HepG2 (cell line): ENCODE data around the gene TTC28. TPM values are rescaled to one million over a fixed set of nuclear protein-coding genes. Genes with fewer than 3 reads are reported as not detected.
A peak's percentile ranks its signal among the peaks of the same experiment; 100 is the strongest.

Experiments used
- CENPX ChIP-seq: sonication (generic); formaldehyde crosslinking; IDR thresholded peaks from 2 replicates; pipeline ENCODE4 v1.9.0; 2021; ENCODE audit warnings: mild to moderate bottlenecking, missing genetic modification reagents, moderate library complexity
- EEA1 ChIP-seq: sonication (generic); formaldehyde crosslinking; IDR thresholded peaks from 2 replicates; pipeline ENCODE4 v1.5.1; 2020; ENCODE audit warnings: mild to moderate bottlenecking, missing genetic modification reagents, borderline replicate concordance
- EP300 ChIP-seq, 3 experiments: sonication (generic) in 1 of 3; formaldehyde crosslinking in 1 of 3; IDR thresholded peaks; 2 replicates each; pipeline versions ENCODE4 v1.5.1 to v1.6.1; 2011 to 2020; ENCODE audit warnings: low read depth in 2 of 3, low read length in 2 of 3, borderline replicate concordance in 1 of 3, improper control_type of control experiment in 1 of 3, mild to moderate bottlenecking in 1 of 3, missing genetic modification reagents in 1 of 3, moderate library complexity in 1 of 3
- ETV6 ChIP-seq: sonication (generic); formaldehyde crosslinking; conservative IDR thresholded peaks from 2 replicates; pipeline ENCODE4 v1.4.0; 2020; ENCODE audit warnings: missing genetic modification reagents
- EZH2 ChIP-seq: conservative IDR thresholded peaks from 2 replicates; pipeline ENCODE4 v1.6.1; 2012; ENCODE audit warnings: mild to moderate bottlenecking, low read depth, low read length, moderate library complexity
- HHEX ChIP-seq: IDR thresholded peaks from 2 replicates; pipeline ENCODE4 v1.6.1; 2016; ENCODE audit warnings: control low read depth
- NPAS2 ChIP-seq: sonication (generic); formaldehyde crosslinking; IDR thresholded peaks from 2 replicates; pipeline ENCODE4 v1.8.0; 2022; ENCODE audit warnings: mild to moderate bottlenecking, missing genetic modification reagents, borderline replicate concordance
- PHB2 ChIP-seq: fragments of 450-650 bp; IDR thresholded peaks from 2 replicates; pipeline ENCODE4 v1.6.1; 2018; ENCODE audit not compliant: partially characterized antibody
- PHF5A ChIP-seq: IDR thresholded peaks from one replicate; pipeline ENCODE4 v1.6.1; 2018; ENCODE audit warnings: low read depth, missing genetic modification reagents; ENCODE audit not compliant: unreplicated experiment
- REPIN1 ChIP-seq: sonication (generic); formaldehyde crosslinking; IDR thresholded peaks from 2 replicates; pipeline ENCODE4 v1.8.0; 2022; ENCODE audit warnings: missing genetic modification reagents, low read depth, mild to moderate bottlenecking, borderline replicate concordance
- RXRB ChIP-seq: IDR thresholded peaks from 2 replicates; pipeline ENCODE4 v1.6.1; 2016; ENCODE audit warnings: borderline replicate concordance, missing genetic modification reagents, missing compliant biosample characterization
- SIX4 ChIP-seq: sonication (generic); formaldehyde crosslinking; IDR thresholded peaks from 2 replicates; pipeline ENCODE4 v1.4.0; 2020; ENCODE audit warnings: missing genetic modification reagents
- ZNF317 ChIP-seq: sonication (generic); formaldehyde crosslinking; IDR thresholded peaks from 2 replicates; pipeline ENCODE4 v1.5.0; 2020; ENCODE audit warnings: mild to moderate bottlenecking, missing genetic modification reagents
- ZNF329 ChIP-seq: sonication (generic); formaldehyde crosslinking; IDR thresholded peaks from 2 replicates; pipeline ENCODE4 v1.9.0; 2021; ENCODE audit warnings: low read depth, mild to moderate bottlenecking, missing genetic modification reagents
- polyA plus RNA-seq, 8 experiments: library from polyadenylated mRNA; depleted of rRNA in 3 of 8; stranded (reverse) in 7 of 8; unstranded in 1 of 8; fragments of >200 nt; fragmentation: Illumina TruSeq in 4 of 8; extraction: Trizol in 4 of 8; gene quantifications; 2 replicates each; pipeline versions ENCODE4 v1.2.1 to v1.2.3, GENCODE V29; 2011 to 2016; ENCODE audit warnings: low read depth in 4 of 8, missing spikeins in 1 of 8, mixed read lengths in 1 of 8; ENCODE audit not compliant: insufficient read depth in 1 of 8
- total RNA-seq, 5 experiments: library from RNA; depleted of rRNA; stranded (reverse); fragments of >200 nt; fragmentation: Illumina TruSeq; extraction: Trizol; gene quantifications; 2 replicates each; pipeline ENCODE4 v1.2.3, GENCODE V29; 2016; ENCODE audit warnings: low read depth in 1 of 5
- TF ChIP-seq, protein P1 (sequence below): sonication (generic); formaldehyde crosslinking; IDR thresholded peaks from 2 replicates; pipeline ENCODE4 v1.8.1; 2023; ENCODE audit warnings: mild to moderate bottlenecking, missing genetic modification reagents, borderline replicate concordance
- TF ChIP-seq, protein P2 (sequence below): sonication (generic); formaldehyde crosslinking; IDR thresholded peaks from 2 replicates; pipeline ENCODE4 v1.4.0; 2020; ENCODE audit warnings: missing genetic modification reagents
- TF ChIP-seq, protein P3 (sequence below): fragments of 450-650 bp; IDR thresholded peaks from 2 replicates; pipeline ENCODE4 v1.6.1; 2016
- TF ChIP-seq, protein P4 (sequence below): sonication (generic); formaldehyde crosslinking; IDR thresholded peaks from 2 replicates; pipeline ENCODE4 v1.4.0; 2020; ENCODE audit warnings: missing genetic modification reagents
- TF ChIP-seq, protein P5 (sequence below): sonication (generic); formaldehyde crosslinking; conservative IDR thresholded peaks from 2 replicates; pipeline ENCODE4 v1.4.0; 2020; ENCODE audit warnings: missing genetic modification reagents

The TTC28 gene
- total and polyA plus RNA-seq, 2 of the 13 experiments (the other 11 are each of a cell fraction or from before 2014, with no cell fraction given), result 4.2 to 13.1 TPM

DNA sequence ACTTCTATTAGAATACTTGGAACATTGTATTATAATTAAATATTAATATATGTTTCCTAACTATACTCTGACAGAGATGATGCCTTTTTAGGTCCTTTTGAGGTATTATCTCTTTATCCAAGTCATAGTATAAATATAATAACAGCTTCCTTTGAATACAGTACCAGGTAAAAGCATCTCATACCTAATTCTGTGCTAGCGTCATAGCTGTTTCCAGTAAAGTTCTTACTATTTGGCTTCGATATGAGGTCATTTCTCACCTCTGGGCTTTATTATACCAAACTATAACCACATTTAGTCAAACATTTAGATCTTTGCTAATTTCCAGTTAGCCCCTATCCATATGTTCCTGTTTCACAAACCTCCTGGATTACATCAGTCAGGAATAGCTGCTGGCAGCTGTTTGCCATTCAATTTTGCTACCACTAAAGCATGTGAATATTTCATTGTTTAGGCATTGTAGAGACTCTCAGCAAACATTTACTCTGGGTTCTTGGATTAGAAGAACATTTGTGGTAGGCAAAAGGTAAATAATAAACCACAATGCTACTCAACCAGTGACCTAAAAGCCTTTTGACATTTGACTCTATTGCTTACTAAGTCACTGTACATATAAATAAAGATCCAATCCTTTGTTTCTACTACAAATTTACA is 255.1 kb downstream of the TTC28 start (continued):
- TF ChIP-seq ETV6 (CRISPR knock-in tag), result no peak
- no peak for TF ChIP-seq EZH2
- TF ChIP-seq, protein P1, sequence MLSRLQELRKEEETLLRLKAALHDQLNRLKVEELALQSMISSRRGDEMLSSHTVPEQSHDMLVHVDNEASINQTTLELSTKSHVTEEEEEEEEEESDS (CRISPR knock-in tag), result no peak
- TF ChIP-seq RXRB (CRISPR knock-in tag), result peak; percentile 25; the same call in 1 of the 2 replicates
- TF ChIP-seq REPIN1 (CRISPR knock-in tag), result no peak
- peak in 1 of 2 experiments; percentile 43; a peak in 1 of 4 replicates for TF ChIP-seq EP300 (IDR thresholded peaks at IDR 0.05; ENCODE audit: low read depth in 2 of 2, low read length in 2 of 2)
- TF ChIP-seq EP300 (CRISPR knock-in tag; IDR thresholded peaks at IDR 0.05; ENCODE audit: borderline replicate concordance), result no peak
- TF ChIP-seq PHB2, result no peak
- no peak for TF ChIP-seq ZNF317 (CRISPR knock-in tag)
- no peak for TF ChIP-seq CENPX
- TF ChIP-seq ZNF329 (CRISPR knock-in tag), result no peak
- no peak for TF ChIP-seq NPAS2
- TF ChIP-seq HHEX (CRISPR knock-in tag), result peak; percentile 96
- TF ChIP-seq, protein P2, sequence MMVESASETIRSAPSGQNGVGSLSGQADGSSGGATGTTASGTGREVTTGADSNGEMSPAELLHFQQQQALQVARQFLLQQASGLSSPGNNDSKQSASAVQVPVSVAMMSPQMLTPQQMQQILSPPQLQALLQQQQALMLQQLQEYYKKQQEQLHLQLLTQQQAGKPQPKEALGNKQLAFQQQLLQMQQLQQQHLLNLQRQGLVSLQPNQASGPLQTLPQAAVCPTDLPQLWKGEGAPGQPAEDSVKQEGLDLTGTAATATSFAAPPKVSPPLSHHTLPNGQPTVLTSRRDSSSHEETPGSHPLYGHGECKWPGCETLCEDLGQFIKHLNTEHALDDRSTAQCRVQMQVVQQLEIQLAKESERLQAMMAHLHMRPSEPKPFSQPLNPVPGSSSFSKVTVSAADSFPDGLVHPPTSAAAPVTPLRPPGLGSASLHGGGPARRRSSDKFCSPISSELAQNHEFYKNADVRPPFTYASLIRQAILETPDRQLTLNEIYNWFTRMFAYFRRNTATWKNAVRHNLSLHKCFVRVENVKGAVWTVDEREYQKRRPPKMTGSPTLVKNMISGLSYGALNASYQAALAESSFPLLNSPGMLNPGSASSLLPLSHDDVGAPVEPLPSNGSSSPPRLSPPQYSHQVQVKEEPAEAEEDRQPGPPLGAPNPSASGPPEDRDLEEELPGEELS, result peak; percentile 71
- no peak for TF ChIP-seq EEA1 (CRISPR knock-in tag)
- peak; percentile 52; the same call in 1 of the 2 replicates for TF ChIP-seq SIX4 (CRISPR knock-in tag)
- TF ChIP-seq, protein P3, sequence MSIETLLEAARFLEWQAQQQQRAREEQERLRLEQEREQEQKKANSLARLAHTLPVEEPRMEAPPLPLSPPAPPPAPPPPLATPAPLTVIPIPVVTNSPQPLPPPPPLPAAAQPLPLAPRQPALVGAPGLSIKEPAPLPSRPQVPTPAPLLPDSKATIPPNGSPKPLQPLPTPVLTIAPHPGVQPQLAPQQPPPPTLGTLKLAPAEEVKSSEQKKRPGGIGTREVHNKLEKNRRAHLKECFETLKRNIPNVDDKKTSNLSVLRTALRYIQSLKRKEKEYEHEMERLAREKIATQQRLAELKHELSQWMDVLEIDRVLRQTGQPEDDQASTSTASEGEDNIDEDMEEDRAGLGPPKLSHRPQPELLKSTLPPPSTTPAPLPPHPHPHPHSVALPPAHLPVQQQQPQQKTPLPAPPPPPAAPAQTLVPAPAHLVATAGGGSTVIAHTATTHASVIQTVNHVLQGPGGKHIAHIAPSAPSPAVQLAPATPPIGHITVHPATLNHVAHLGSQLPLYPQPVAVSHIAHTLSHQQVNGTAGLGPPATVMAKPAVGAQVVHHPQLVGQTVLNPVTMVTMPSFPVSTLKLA, result no peak
- TF ChIP-seq, protein P4, sequence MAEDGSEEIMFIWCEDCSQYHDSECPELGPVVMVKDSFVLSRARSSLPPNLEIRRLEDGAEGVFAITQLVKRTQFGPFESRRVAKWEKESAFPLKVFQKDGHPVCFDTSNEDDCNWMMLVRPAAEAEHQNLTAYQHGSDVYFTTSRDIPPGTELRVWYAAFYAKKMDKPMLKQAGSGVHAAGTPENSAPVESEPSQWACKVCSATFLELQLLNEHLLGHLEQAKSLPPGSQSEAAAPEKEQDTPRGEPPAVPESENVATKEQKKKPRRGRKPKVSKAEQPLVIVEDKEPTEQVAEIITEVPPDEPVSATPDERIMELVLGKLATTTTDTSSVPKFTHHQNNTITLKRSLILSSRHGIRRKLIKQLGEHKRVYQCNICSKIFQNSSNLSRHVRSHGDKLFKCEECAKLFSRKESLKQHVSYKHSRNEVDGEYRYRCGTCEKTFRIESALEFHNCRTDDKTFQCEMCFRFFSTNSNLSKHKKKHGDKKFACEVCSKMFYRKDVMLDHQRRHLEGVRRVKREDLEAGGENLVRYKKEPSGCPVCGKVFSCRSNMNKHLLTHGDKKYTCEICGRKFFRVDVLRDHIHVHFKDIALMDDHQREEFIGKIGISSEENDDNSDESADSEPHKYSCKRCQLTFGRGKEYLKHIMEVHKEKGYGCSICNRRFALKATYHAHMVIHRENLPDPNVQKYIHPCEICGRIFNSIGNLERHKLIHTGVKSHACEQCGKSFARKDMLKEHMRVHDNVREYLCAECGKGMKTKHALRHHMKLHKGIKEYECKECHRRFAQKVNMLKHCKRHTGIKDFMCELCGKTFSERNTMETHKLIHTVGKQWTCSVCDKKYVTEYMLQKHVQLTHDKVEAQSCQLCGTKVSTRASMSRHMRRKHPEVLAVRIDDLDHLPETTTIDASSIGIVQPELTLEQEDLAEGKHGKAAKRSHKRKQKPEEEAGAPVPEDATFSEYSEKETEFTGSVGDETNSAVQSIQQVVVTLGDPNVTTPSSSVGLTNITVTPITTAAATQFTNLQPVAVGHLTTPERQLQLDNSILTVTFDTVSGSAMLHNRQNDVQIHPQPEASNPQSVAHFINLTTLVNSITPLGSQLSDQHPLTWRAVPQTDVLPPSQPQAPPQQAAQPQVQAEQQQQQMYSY (CRISPR knock-in tag), result no peak
- TF ChIP-seq PHF5A (CRISPR knock-in tag), result no peak
- TF ChIP-seq, protein P5, sequence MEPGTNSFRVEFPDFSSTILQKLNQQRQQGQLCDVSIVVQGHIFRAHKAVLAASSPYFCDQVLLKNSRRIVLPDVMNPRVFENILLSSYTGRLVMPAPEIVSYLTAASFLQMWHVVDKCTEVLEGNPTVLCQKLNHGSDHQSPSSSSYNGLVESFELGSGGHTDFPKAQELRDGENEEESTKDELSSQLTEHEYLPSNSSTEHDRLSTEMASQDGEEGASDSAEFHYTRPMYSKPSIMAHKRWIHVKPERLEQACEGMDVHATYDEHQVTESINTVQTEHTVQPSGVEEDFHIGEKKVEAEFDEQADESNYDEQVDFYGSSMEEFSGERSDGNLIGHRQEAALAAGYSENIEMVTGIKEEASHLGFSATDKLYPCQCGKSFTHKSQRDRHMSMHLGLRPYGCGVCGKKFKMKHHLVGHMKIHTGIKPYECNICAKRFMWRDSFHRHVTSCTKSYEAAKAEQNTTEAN (CRISPR knock-in tag), result no peak
